ENCODE results near the gene PTPRE.

The PTPRE gene

DNA sequence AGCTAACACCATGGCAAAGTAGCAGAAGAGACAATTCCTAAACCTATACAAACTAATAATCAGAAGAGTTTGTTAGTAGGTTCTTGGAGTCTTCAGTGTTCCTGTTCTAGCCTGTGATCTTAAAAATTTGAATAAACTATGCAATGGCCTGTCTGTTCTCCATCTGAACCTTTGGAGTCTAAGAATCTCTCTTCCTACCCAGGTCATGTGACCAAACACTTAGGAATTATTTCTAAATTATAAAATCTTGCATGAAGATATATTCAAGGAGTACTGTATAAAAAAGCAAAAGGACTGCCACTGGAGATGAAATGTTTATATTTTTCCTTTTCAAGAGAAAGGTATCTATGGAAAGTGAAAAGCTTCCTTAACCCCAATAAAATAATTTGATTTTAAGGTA is 216.9 kb downstream of the PTPRE start:
- TF ChIP-seq POLR2A (IDR thresholded peaks at IDR 0.05; ENCODE audit: low read length), result no peak
- no peak for TF ChIP-seq GATA1 (IDR thresholded peaks at IDR 0.05; ENCODE audit: low read depth, low read length)
- peak in 1 of 2 experiments; percentile 21 for DNase-seq

DNA sequence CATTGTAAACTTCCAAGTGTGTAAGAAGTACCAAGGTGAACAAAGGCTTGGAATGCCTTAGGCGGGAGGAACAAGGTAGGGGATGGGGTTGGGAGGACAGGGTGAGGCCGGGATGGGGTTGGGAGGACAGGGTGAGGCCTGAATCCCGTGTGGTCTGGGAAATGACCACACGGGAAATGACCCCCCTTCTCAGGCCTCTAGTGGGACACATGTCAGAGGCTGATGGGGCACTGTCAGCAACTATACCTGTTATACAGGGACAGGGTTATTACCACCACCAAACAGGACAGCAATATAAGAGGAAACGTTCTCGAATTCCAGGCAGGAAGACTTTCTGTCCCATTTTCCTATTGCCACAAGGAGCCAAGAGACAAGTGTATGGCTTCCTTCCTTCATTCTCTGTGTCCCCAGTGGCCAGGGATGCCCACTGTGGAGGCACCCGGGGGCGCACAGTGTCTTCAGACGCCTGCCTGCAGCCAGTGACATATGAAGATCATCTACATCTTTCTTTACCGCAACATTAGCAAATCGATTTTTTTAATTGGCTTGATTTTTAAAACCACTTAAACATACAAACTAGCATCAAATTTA is 218.0 kb downstream of the PTPRE start:
- peak; percentile 48 to 68 for DNase-seq
- TF ChIP-seq POLR2A (IDR thresholded peaks at IDR 0.05; ENCODE audit: low read length) (no peak), GATA1 (IDR thresholded peaks at IDR 0.05; ENCODE audit: low read depth, low read length) (no peak)

DNA sequence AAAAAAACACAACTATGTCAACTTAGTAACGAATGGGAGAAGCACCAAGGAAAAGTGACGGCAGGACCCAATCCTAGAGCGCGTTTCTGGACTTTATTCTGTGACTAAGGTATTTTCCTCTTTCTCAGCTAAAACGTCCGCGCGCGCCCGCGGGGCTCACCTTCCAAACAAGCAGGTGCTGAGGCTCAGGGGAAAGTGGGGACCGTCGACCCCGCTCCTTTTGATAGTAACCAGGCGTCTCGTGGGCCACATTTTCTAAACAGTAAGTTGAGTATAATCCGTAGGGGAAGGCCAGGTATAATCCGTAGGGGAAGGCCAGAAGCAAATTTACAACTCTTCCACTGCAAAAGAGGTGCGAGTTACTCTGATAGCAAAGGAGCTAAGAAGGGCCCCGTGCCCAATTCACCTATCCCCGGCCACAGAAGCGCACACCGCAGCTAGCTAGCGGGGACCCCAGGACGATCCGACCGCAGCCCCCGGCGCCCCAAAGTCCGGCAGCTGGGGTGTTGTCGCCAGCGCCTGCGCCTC is 218.6 kb downstream of the PTPRE start:
- TF ChIP-seq GATA1 (IDR thresholded peaks at IDR 0.05; ENCODE audit: low read depth, low read length) (no peak), POLR2A (IDR thresholded peaks at IDR 0.05; ENCODE audit: low read length) (no peak)
- DNase-seq, result peak; percentile 56 to 76

DNA sequence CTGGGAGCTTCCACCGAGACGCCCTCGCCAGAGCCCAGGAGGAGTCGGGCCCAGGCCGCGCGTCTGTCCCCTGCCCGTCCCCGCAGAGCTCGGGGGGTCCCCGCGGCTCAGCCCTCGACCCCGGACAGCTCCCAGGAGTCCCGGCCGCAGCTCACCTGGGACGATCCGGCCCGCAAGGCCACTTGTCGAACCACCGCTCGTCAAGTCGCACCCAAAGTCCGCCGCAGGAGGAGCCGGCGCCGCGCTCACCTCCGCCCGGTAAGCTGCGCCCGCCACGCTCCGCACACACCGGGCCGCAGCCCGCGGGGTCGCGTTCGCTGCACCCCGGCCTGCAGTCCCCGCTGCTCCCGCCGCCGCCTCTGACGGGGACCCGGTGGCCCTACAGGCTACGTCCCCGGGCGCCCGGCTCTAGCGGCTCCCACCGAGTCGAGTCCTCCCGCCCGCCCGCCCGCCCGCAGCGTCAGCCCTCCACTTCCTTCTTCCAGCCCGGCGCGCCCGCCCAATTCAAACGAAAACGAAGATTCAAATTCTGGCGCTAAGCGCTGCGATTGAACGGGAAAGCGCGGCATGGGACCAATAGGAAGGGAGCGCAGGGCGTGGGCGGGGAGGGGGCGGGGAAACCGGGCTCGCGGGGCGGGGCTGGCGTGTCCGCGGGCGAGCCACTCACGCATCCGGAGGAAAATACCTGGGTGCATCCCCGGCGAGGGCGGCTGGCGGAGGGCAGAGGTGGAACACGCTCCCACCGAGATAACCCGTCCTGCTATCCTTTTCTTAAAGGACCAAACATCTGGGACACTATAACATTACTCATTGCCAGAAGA is 219.3 kb downstream of the PTPRE start, which contains the start of gene MKI67:
Gene MKI67 (minus strand): TSS at position 480 of the 821 bp plus-strand sequence. CDS start 756 bp downstream, outside the sequence.
- DNase-seq, result peak; percentile 92 to 95
- no peak for TF ChIP-seq GATA1 (IDR thresholded peaks at IDR 0.05; ENCODE audit: low read depth, low read length)
- peak; percentile 67 for TF ChIP-seq POLR2A (IDR thresholded peaks at IDR 0.05; ENCODE audit: low read length)

DNA sequence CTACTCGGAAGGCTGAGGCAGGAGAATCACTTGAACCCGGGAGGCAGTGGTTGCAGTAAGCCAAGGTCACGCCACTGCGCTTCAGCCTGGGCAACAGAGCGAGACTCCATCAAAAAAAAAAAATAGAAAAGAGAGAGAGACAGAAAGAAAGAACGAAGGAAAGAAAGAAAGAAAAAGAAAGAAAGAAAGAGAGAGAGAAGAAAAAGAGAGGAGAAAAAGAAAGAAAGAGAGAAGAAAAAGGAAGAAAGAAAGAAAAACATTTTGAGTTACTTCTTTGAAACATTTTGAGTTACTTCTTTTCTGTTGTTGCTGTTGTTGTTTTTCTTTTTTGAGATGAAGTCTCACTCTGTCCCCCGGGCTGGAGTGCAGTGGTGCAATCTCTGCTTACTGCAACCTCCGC is 221.7 kb downstream of the PTPRE start:
- TF ChIP-seq GATA1 (IDR thresholded peaks at IDR 0.05; ENCODE audit: low read depth, low read length), result no peak
- no peak for TF ChIP-seq POLR2A (IDR thresholded peaks at IDR 0.05; ENCODE audit: low read length)
- no peak for DNase-seq

DNA sequence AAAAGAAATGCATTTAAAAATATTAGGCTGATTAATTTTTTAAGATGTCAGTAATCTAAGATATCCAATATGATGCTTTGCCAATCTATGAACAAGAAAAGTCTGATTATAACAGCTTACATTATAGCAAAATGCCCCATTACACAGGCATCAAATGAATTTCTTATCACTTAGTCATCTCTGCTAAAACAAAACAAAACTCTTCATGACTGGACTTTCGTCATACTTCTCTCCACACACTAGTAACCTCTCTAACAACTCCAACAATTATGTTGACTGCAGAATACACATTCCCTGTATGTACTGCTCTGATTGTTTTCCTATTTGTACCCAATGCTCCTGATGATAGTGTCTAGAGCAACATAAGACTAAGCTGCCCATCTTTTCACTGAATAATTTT is 223.1 kb downstream of the PTPRE start:
- no peak for DNase-seq
- TF ChIP-seq GATA1 (IDR thresholded peaks at IDR 0.05; ENCODE audit: low read depth, low read length), result no peak
- TF ChIP-seq POLR2A (IDR thresholded peaks at IDR 0.05; ENCODE audit: low read length), result no peak

All from erythroblast (primary cell).